ENCODE results near the gene SPTB.

The SPTB gene

DNA sequence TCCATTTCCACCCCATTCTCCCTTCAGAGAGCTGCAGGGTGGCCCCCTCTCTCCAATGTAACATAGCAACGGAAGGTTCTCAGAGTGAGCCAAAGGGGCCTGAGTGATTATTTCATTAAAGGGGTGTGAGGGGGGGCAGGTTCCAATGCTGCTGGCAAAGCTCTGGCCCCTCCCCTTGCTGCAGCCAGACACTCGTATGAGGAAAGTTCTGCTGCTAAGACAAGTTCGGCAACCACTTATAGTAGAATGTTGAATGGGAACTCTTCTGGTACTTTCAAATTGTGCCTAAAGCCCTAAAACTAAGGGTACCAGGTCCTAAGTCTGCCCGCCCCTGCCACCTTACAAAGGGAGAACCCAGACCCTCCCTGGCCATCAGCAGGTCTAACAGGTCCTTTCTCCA is 125.7 kb downstream of the SPTB start:
- Histone ChIP-seq H3K9ac (ENCODE audit: low read length) (no peak overlapping the region), H3K36me3 (replicated peaks; ENCODE audit: low read depth, low read length) (no peaks in the 10 kb centered on the region), H3K9me3 (ENCODE audit: insufficient read depth, low read length) (no peaks in the 10 kb centered on the region), H3K27ac (ENCODE audit: low read length) (no peak overlapping the region), H3K4me3 (ENCODE audit: low read length) (no peak overlapping the region), H3K4me1 (ENCODE audit: low read length) (no peaks in the 10 kb centered on the region), H4K20me1 (ENCODE audit: insufficient read depth, low read length) (no peaks in the 10 kb centered on the region), H3K27me3 (ENCODE audit: low read depth, low read length) (peaks cover 21% of the 10 kb centered on the region), H3K79me2 (ENCODE audit: low read length) (no peaks in the 10 kb centered on the region), H2AFZ (ENCODE audit: low read depth, low read length) (no peak overlapping the region), H3K4me2 (ENCODE audit: low read length) (no peak overlapping the region)
- TF ChIP-seq, protein P1, sequence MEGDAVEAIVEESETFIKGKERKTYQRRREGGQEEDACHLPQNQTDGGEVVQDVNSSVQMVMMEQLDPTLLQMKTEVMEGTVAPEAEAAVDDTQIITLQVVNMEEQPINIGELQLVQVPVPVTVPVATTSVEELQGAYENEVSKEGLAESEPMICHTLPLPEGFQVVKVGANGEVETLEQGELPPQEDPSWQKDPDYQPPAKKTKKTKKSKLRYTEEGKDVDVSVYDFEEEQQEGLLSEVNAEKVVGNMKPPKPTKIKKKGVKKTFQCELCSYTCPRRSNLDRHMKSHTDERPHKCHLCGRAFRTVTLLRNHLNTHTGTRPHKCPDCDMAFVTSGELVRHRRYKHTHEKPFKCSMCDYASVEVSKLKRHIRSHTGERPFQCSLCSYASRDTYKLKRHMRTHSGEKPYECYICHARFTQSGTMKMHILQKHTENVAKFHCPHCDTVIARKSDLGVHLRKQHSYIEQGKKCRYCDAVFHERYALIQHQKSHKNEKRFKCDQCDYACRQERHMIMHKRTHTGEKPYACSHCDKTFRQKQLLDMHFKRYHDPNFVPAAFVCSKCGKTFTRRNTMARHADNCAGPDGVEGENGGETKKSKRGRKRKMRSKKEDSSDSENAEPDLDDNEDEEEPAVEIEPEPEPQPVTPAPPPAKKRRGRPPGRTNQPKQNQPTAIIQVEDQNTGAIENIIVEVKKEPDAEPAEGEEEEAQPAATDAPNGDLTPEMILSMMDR (IDR thresholded peaks at IDR 0.05; ENCODE audit: low read depth, low read length): no peak
- no peak for TF ChIP-seq EZH2phosphoT487 (IDR thresholded peaks at IDR 0.05; ENCODE audit: low read depth)

DNA sequence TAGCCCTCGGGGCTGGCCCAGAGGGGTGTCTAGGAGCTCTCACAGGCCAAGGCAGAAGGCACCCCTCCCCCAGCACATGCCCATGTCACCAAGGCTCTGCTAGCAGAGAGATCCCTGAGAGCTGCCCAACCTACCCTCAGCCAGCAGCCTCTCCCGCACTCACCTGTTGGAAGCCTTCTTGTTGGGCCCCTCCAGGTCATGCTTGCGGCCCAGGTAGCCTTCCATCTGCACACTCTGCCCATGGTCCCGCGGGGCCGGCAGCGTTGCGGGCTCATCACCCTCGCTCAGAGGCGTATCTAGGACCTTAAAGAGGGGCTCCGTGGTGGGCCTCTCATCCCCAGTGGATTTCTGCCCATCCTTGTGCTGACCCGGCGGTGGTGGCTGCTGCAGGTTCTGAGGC is 126.3 kb downstream of the SPTB start:
- TF ChIP-seq, protein P1 (IDR thresholded peaks at IDR 0.05; ENCODE audit: low read depth, low read length): no peak
- no peak for TF ChIP-seq EZH2phosphoT487 (IDR thresholded peaks at IDR 0.05; ENCODE audit: low read depth)
- no peak overlapping the region for H3K4me3 ChIP-seq (ENCODE audit: low read length)
- no peak overlapping the region for H3K9ac ChIP-seq (ENCODE audit: low read length)
- no peaks in the 10 kb centered on the region for H3K79me2 ChIP-seq (ENCODE audit: low read length)
- H3K27me3 ChIP-seq (ENCODE audit: low read depth, low read length): peaks cover 21% of the 10 kb centered on the region
- H2AFZ ChIP-seq (ENCODE audit: low read depth, low read length): no peak overlapping the region
- H3K4me1 ChIP-seq (ENCODE audit: low read length): no peaks in the 10 kb centered on the region
- H4K20me1 ChIP-seq (ENCODE audit: insufficient read depth, low read length): no peaks in the 10 kb centered on the region
- no peak overlapping the region for H3K27ac ChIP-seq (ENCODE audit: low read length)
- H3K36me3 ChIP-seq (replicated peaks; ENCODE audit: low read depth, low read length): no peaks in the 10 kb centered on the region
- no peak overlapping the region for H3K4me2 ChIP-seq (ENCODE audit: low read length)
- no peaks in the 10 kb centered on the region for H3K9me3 ChIP-seq (ENCODE audit: insufficient read depth, low read length)

DNA sequence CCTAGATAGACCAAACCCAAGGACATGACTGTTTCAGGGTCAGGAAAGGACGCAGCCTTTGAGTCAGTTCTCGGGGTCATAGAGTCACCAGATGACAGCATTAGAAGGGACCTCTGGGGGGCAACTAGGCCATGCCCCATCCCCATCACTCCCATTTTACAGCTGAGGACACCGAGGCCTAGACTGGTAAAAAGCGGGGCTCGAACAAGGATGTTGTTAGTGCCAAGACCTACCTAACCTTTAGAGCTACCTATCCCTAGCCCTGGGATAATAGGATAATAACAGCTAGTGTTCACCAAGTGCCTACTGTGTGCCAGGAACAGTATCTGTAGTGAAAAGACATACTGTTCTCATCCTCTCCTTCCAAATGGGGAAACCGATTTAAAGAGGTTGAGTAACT is 126.8 kb downstream of the SPTB start:
- Histone ChIP-seq H3K4me1 (ENCODE audit: low read length) (no peaks in the 10 kb centered on the region), H3K9me3 (ENCODE audit: insufficient read depth, low read length) (no peaks in the 10 kb centered on the region), H3K4me2 (ENCODE audit: low read length) (no peak overlapping the region), H3K9ac (ENCODE audit: low read length) (no peak overlapping the region), H3K27me3 (ENCODE audit: low read depth, low read length) (peaks cover 21% of the 10 kb centered on the region), H3K4me3 (ENCODE audit: low read length) (no peak overlapping the region), H3K27ac (ENCODE audit: low read length) (no peak overlapping the region), H3K36me3 (replicated peaks; ENCODE audit: low read depth, low read length) (no peaks in the 10 kb centered on the region), H3K79me2 (ENCODE audit: low read length) (no peaks in the 10 kb centered on the region), H4K20me1 (ENCODE audit: insufficient read depth, low read length) (no peaks in the 10 kb centered on the region), H2AFZ (ENCODE audit: low read depth, low read length) (no peak overlapping the region)
- TF ChIP-seq, protein P1 (IDR thresholded peaks at IDR 0.05; ENCODE audit: low read depth, low read length): no peak

DNA sequence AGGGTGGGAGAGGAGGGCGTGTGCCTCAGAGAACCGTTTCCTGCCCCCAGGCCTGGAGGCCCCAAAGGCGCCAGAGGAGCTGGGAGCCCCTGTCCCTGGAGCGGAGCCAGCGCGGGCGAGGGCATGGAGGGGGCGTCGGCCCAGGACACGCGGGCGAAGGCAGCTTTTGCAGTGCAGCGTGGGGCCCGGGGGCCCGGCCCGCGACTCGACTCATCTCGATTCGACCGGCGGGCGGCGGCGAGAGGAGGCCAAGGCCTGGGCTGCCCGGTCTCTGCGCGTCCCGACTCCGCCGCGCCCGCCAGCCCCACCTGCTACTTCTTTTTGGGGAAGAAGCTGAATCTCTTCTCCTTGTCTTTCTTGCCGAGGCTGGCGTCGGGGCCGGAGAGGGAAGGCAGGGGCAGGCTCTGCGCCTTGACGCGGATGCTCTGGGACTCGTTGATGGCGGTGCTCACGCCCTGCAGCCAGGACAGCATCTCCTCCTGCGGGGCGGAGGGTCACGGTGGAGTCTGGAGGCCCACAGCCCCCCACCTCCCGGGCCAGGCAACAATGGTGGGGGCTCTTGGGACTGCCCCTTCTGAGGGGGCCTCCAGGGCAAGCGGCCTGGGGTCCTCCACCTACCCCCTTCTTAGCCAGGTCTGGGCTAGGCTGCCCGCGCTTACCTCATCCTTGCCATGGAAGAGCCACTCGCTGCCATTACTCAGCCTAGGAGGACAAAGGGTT is 130.6 kb downstream of the SPTB start:
- Histone ChIP-seq H3K9ac (ENCODE audit: low read length) (no peak overlapping the region), H3K27me3 (ENCODE audit: low read depth, low read length) (peaks cover 10% of the 10 kb centered on the region; the same call in 1 of the 2 replicates), H3K79me2 (ENCODE audit: low read length) (no peaks in the 10 kb centered on the region), H2AFZ (ENCODE audit: low read depth, low read length) (no peak overlapping the region), H4K20me1 (ENCODE audit: insufficient read depth, low read length) (no peaks in the 10 kb centered on the region), H3K9me3 (ENCODE audit: insufficient read depth, low read length) (no peaks in the 10 kb centered on the region), H3K36me3 (replicated peaks; ENCODE audit: low read depth, low read length) (no peaks in the 10 kb centered on the region), H3K4me3 (ENCODE audit: low read length) (no peak overlapping the region), H3K4me2 (ENCODE audit: low read length) (no peak overlapping the region), H3K27ac (ENCODE audit: low read length) (no peak overlapping the region), H3K4me1 (ENCODE audit: low read length) (no peaks in the 10 kb centered on the region)
- no peak for TF ChIP-seq EZH2phosphoT487 (IDR thresholded peaks at IDR 0.05; ENCODE audit: low read depth)
- TF ChIP-seq, protein P1 (IDR thresholded peaks at IDR 0.05; ENCODE audit: low read depth, low read length): no peak
